GM18502 (cell line): ENCODE data around the gene ZNF497.
"Not testable (repeated sequence)": the region's sequence is repeated elsewhere in the genome, so short reads cannot be mapped to it uniquely, and the experiment has no call there.

Experiments
- ATAC-seq: cut with Tn5 transposase; IDR thresholded peaks from one replicate; pipeline ENCODE4 v1.9.1; 2021; ENCODE audit warnings: mild to moderate bottlenecking; ENCODE audit not compliant: unreplicated experiment, poor library complexity

Gene ZNF497

GRCh38 chr19:58395220-58395978 is 32.8 kb upstream of the ZNF497 start, which contains the start of gene RNF225:
Gene RNF225, plus strand, starts transcription at chr19:58395656. Its CDS starts 434 bp downstream, at chr19:58396090.
- ATAC-seq: no peak

- no peak for ATAC-seq
Measured at GRCh38 chr19:58394821-58395219, 32.3 kb upstream of the ZNF497 start.

- ATAC-seq: no peak
Measured at GRCh38 chr19:58393725-58394033, 31.1 kb upstream of the ZNF497 start.

- no peak for ATAC-seq
Measured at GRCh38 chr19:58392945-58393724, 30.6 kb upstream of the ZNF497 start.

GRCh38 chr19:58388175-58388526 is 25.6 kb upstream of the ZNF497 start:
- no peak for ATAC-seq

- peak; percentile 2 for ATAC-seq
Measured at GRCh38 chr19:58387338-58388174, 25.0 kb upstream of the ZNF497 start.

GRCh38 chr19:58386576-58387337 is 24.2 kb upstream of the ZNF497 start, which contains the start of gene RPS5:
Gene RPS5, plus strand, starts transcription at chr19:58387269. Its CDS starts 869 bp downstream, at chr19:58388138.
- ATAC-seq: peak; percentile 83

GRCh38 chr19:58385891-58386575 is 23.5 kb upstream of the ZNF497 start:
- ATAC-seq: peak; percentile 7

GRCh38 chr19:58385313-58385890 is 22.9 kb upstream of the ZNF497 start:
- no peak for ATAC-seq

GRCh38 chr19:58382997-58383603 is 20.5 kb upstream of the ZNF497 start:
- no peak for ATAC-seq

GRCh38 chr19:58381460-58382212 is 19.1 kb upstream of the ZNF497 start:
- no peak for ATAC-seq

GRCh38 chr19:58380662-58381459 is 18.3 kb upstream of the ZNF497 start, which contains the start of gene ZNF837:
Gene ZNF837, minus strand, starts transcription at chr19:58381030. Its CDS starts 11,698 bp downstream, at chr19:58369332.
- peak; percentile 86 for ATAC-seq

- no peak for ATAC-seq
Measured at GRCh38 chr19:58380037-58380661, 17.6 kb upstream of the ZNF497 start.

GRCh38 chr19:58379246-58379645 is 16.7 kb upstream of the ZNF497 start:
- ATAC-seq: no peak

- not testable (repeated sequence) for ATAC-seq
Measured at GRCh38 chr19:58376724-58377123, 14.2 kb upstream of the ZNF497 start.

GRCh38 chr19:58374200-58374599 is 11.6 kb upstream of the ZNF497 start:
- no peak for ATAC-seq
